ENCODE results near the gene ELFN1. TPM values are rescaled to one million over a fixed set of nuclear protein-coding genes. Genes with fewer than 3 reads are reported as not detected.

Gene ELFN1
- total RNA-seq, 1 experiment from 2014 or later, result 0.69 TPM

GRCh38 chr7:1632916-1633785, 36.9 kb upstream of the ELFN1 start:
- Histone ChIP-seq H3K79me2 (ENCODE audit: low read length) (no peaks in the 10 kb centered on the region), H3K9me3 (ENCODE audit: low read length) (no peaks in the 10 kb centered on the region), H2AFZ (ENCODE audit: low read length) (no peak overlapping the region), H3K27ac (ENCODE audit: low read length) (no peak overlapping the region), H3K9ac (ENCODE audit: low read length) (no peak overlapping the region), H3F3A (ENCODE audit: low read length, unreplicated experiment) (no peaks in the 10 kb centered on the region), H3K4me3 (ENCODE audit: low read length) (no peak overlapping the region), H4K20me1 (ENCODE audit: low read length) (no peaks in the 10 kb centered on the region), H3K36me3 (ENCODE audit: low read depth, low read length) (no peaks in the 10 kb centered on the region), H3K4me2 (ENCODE audit: low read length) (no peak overlapping the region), H3K4me1 (ENCODE audit: insufficient read depth, low read length) (no peaks in the 10 kb centered on the region), H3K27me3 (ENCODE audit: low read length) (no peaks in the 10 kb centered on the region; the same call in 1 of the 2 replicates), H3K9me2 (replicated peaks; ENCODE audit: low read length) (no peaks in the 10 kb centered on the region)
- ATAC-seq (no peak), DNase-seq (no peak)
- intact Hi-C loops (cut with micrococcal nuclease), result no loop called here
- POLR2A ChIA-PET (ENCODE audit: unreplicated experiment), result no interaction called here
- CTCF ChIA-PET, result no interaction called here
- no TSS peak for BruUV-seq (replicated peaks)
- no peak for TF ChIP-seq EZH2phosphoT487 (IDR thresholded peaks at IDR 0.05; ENCODE audit: borderline replicate concordance, low read length)
- TF ChIP-seq CTCF (conservative IDR thresholded peaks at IDR 0.05; ENCODE audit: low read depth, low read length), result no peak
- no peak for TF ChIP-seq EZH2 (IDR thresholded peaks at IDR 0.05; ENCODE audit: low read length, unreplicated experiment)

DNA sequence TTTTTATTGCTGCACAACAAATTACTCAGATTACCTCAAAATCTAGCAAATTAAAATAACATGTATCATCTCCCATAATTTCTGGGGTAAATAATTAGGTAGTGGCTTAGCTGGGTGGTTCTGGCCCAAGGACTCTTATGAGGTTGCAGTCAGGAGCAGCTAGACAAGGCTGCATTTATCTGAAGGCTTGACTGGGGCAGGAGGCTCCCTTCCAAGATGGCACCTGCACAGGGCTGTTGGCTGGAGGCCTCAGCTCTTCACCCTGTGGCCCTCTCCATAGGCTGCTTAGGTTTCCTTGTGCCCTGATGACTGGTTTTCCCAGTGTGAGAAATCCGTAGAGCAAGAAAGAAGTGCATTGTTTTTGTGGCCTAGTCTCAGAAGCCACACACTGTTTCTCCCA, 34.7 kb upstream of the ELFN1 start:
- Histone ChIP-seq H3K27me3 (ENCODE audit: low read length) (no peaks in the 10 kb centered on the region), H3F3A (ENCODE audit: low read length, unreplicated experiment) (no peaks in the 10 kb centered on the region), H3K9me3 (ENCODE audit: low read length) (no peaks in the 10 kb centered on the region), H3K4me3 (ENCODE audit: low read length) (no peak overlapping the region), H3K9ac (ENCODE audit: low read length) (no peak overlapping the region), H3K79me2 (ENCODE audit: low read length) (no peaks in the 10 kb centered on the region), H3K36me3 (ENCODE audit: low read depth, low read length) (no peaks in the 10 kb centered on the region), H3K4me1 (ENCODE audit: insufficient read depth, low read length) (no peaks in the 10 kb centered on the region), H3K27ac (ENCODE audit: low read length) (no peak overlapping the region), H3K9me2 (replicated peaks; ENCODE audit: low read length) (no peaks in the 10 kb centered on the region), H4K20me1 (ENCODE audit: low read length) (no peaks in the 10 kb centered on the region), H2AFZ (ENCODE audit: low read length) (no peak overlapping the region), H3K4me2 (ENCODE audit: low read length) (no peak overlapping the region)
- no peak for DNase-seq
- no peak for ATAC-seq
- TF ChIP-seq EZH2phosphoT487 (IDR thresholded peaks at IDR 0.05; ENCODE audit: borderline replicate concordance, low read length) (no peak), EZH2 (IDR thresholded peaks at IDR 0.05; ENCODE audit: low read length, unreplicated experiment) (no peak), CTCF (conservative IDR thresholded peaks at IDR 0.05; ENCODE audit: low read depth, low read length) (no peak)
- ChIA-PET POLR2A (ENCODE audit: unreplicated experiment) (no interaction called here), CTCF (no interaction called here)
- intact Hi-C loops (cut with micrococcal nuclease), result no loop called here
- no TSS peak for BruUV-seq (replicated peaks)

DNA sequence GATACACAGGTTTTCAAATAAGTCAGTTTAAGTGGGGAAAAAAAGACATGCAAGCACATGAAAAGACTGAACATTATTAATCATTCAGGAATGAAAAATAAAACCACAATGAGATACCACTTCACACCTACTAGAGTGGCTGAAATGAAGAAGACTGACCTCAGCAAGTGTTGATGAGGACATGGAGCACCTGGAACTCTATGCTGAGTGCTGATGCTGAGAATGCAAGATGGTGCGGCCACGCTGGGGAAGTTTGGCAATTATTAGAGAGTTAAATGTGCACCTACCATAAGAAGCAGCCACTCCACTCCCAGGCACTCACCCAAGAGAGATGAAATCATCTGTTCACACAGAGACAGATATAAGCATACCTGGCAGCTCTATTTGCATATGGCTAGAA, 32.9 kb upstream of the ELFN1 start:
- ChIA-PET POLR2A (ENCODE audit: unreplicated experiment) (no interaction called here), CTCF (no interaction called here)
- H3K4me2 ChIP-seq (ENCODE audit: low read length), result no peak overlapping the region
- no peaks in the 10 kb centered on the region for H3K9me2 ChIP-seq (replicated peaks; ENCODE audit: low read length)
- BruUV-seq (replicated peaks), result no TSS peak
- DNase-seq (no peak), ATAC-seq (no peak)
- H3K4me1 ChIP-seq (ENCODE audit: insufficient read depth, low read length), result no peaks in the 10 kb centered on the region
- H4K20me1 ChIP-seq (ENCODE audit: low read length), result no peaks in the 10 kb centered on the region
- H3K9me3 ChIP-seq (ENCODE audit: low read length), result no peaks in the 10 kb centered on the region
- no peak overlapping the region for H3K4me3 ChIP-seq (ENCODE audit: low read length)
- H3K36me3 ChIP-seq (ENCODE audit: low read depth, low read length), result no peaks in the 10 kb centered on the region
- no peak for TF ChIP-seq EZH2phosphoT487 (IDR thresholded peaks at IDR 0.05; ENCODE audit: borderline replicate concordance, low read length)
- no peak for TF ChIP-seq EZH2 (IDR thresholded peaks at IDR 0.05; ENCODE audit: low read length, unreplicated experiment)
- no peak for TF ChIP-seq CTCF (conservative IDR thresholded peaks at IDR 0.05; ENCODE audit: low read depth, low read length)
- H3F3A ChIP-seq (ENCODE audit: low read length, unreplicated experiment), result no peaks in the 10 kb centered on the region
- intact Hi-C loops (cut with micrococcal nuclease), result no loop called here
- no peaks in the 10 kb centered on the region for H3K27me3 ChIP-seq (ENCODE audit: low read length)
- no peak overlapping the region for H3K9ac ChIP-seq (ENCODE audit: low read length)
- H3K27ac ChIP-seq (ENCODE audit: low read length), result no peak overlapping the region
- H3K79me2 ChIP-seq (ENCODE audit: low read length), result no peaks in the 10 kb centered on the region
- H2AFZ ChIP-seq (ENCODE audit: low read length), result no peak overlapping the region
